Measurements from ENCODE around the gene ILDR1.

The ILDR1 gene

GRCh38 chr3:121958801-121959200 is 63.2 kb downstream of the ILDR1 start:
- Histone ChIP-seq H3K4me2 (ENCODE audit: low read depth, low read length) (no peak overlapping the region), H3K4me3 (ENCODE audit: low read length) (no peak overlapping the region), H3K9ac (ENCODE audit: low read length) (no peak overlapping the region), H3K9me2 (replicated peaks; ENCODE audit: insufficient read depth, low read length) (no peaks in the 10 kb centered on the region), H3K27ac (ENCODE audit: low read length) (no peak overlapping the region), H2AFZ (ENCODE audit: low read length) (no peak overlapping the region), H3K79me2 (ENCODE audit: low read length) (no peaks in the 10 kb centered on the region), H4K20me1 (ENCODE audit: insufficient read depth, low read length) (no peaks in the 10 kb centered on the region), H3K9me3 (replicated peaks; ENCODE audit: insufficient read depth, low read length) (no peaks in the 10 kb centered on the region), H3K36me3 (replicated peaks; ENCODE audit: insufficient read depth, low read length) (no peaks in the 10 kb centered on the region), H3K4me1 (ENCODE audit: low read length) (peaks cover 14% of the 10 kb centered on the region), H3F3A (ENCODE audit: insufficient read depth, low read length) (no peaks in the 10 kb centered on the region), H3K27me3 (replicated peaks; ENCODE audit: insufficient read depth, low read length) (no peaks in the 10 kb centered on the region)
- DNase-seq, result no peak
- TF ChIP-seq EZH2phosphoT487 (IDR thresholded peaks at IDR 0.05; ENCODE audit: low read length), result no peak
- TF ChIP-seq, protein P1, sequence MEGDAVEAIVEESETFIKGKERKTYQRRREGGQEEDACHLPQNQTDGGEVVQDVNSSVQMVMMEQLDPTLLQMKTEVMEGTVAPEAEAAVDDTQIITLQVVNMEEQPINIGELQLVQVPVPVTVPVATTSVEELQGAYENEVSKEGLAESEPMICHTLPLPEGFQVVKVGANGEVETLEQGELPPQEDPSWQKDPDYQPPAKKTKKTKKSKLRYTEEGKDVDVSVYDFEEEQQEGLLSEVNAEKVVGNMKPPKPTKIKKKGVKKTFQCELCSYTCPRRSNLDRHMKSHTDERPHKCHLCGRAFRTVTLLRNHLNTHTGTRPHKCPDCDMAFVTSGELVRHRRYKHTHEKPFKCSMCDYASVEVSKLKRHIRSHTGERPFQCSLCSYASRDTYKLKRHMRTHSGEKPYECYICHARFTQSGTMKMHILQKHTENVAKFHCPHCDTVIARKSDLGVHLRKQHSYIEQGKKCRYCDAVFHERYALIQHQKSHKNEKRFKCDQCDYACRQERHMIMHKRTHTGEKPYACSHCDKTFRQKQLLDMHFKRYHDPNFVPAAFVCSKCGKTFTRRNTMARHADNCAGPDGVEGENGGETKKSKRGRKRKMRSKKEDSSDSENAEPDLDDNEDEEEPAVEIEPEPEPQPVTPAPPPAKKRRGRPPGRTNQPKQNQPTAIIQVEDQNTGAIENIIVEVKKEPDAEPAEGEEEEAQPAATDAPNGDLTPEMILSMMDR (IDR thresholded peaks at IDR 0.05; ENCODE audit: low read length), result no peak
- no peak for TF ChIP-seq EZH2 (optimal IDR thresholded peaks at IDR 0.05; ENCODE audit: low read depth, low read length)

GRCh38 chr3:121957674-121958415 is 64.2 kb downstream of the ILDR1 start:
- no peaks in the 10 kb centered on the region for H3K79me2 ChIP-seq (ENCODE audit: low read length)
- no peak overlapping the region for H3K9ac ChIP-seq (ENCODE audit: low read length)
- peaks cover 14% of the 10 kb centered on the region for H3K4me1 ChIP-seq (ENCODE audit: low read length)
- H3K9me3 ChIP-seq (replicated peaks; ENCODE audit: insufficient read depth, low read length), result no peaks in the 10 kb centered on the region
- peak overlapping the region; percentile 22; the same call in 1 of the 2 replicates for H3K27ac ChIP-seq (ENCODE audit: low read length)
- DNase-seq, result peak; percentile 55
- H3K36me3 ChIP-seq (replicated peaks; ENCODE audit: insufficient read depth, low read length), result no peaks in the 10 kb centered on the region
- no peaks in the 10 kb centered on the region for H4K20me1 ChIP-seq (ENCODE audit: insufficient read depth, low read length)
- peak overlapping the region; percentile 5; the same call in 1 of the 2 replicates for H3K4me2 ChIP-seq (ENCODE audit: low read depth, low read length)
- H3K4me3 ChIP-seq (ENCODE audit: low read length), result no peak overlapping the region
- H2AFZ ChIP-seq (ENCODE audit: low read length), result no peak overlapping the region
- H3K9me2 ChIP-seq (replicated peaks; ENCODE audit: insufficient read depth, low read length), result no peaks in the 10 kb centered on the region
- no peak for TF ChIP-seq EZH2phosphoT487 (IDR thresholded peaks at IDR 0.05; ENCODE audit: low read length)
- H3K27me3 ChIP-seq (replicated peaks; ENCODE audit: insufficient read depth, low read length), result no peaks in the 10 kb centered on the region
- H3F3A ChIP-seq (ENCODE audit: insufficient read depth, low read length), result no peaks in the 10 kb centered on the region

DNA sequence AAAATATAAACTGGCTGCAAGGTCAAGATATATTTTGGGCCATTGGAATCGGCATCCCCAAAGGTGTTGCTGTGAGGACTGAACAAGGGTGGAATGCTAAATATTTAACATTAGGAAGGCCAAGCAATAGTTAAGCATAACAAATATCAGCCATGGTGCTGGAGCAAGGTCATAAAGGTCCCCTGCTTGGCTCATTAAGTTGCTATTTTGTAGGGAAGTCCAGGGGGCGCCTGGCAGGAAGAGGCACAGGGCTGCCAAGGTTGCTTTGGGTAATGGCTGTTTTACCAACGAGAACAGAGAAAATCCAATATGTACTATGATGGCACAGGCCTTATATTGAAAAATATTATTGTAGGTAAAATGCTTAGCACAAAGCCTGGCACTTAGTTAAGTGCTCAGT is 65.7 kb downstream of the ILDR1 start:
- TF ChIP-seq, protein P1 (IDR thresholded peaks at IDR 0.05; ENCODE audit: low read length), result no peak
- TF ChIP-seq EZH2 (optimal IDR thresholded peaks at IDR 0.05; ENCODE audit: low read depth, low read length) (no peak), EZH2phosphoT487 (IDR thresholded peaks at IDR 0.05; ENCODE audit: low read length) (no peak)
- Histone ChIP-seq H3K9me3 (replicated peaks; ENCODE audit: insufficient read depth, low read length) (no peaks in the 10 kb centered on the region), H3K4me2 (ENCODE audit: low read depth, low read length) (no peak overlapping the region)

GRCh38 chr3:121951291-121951919 is 70.6 kb downstream of the ILDR1 start:
- no peak overlapping the region for H3K4me2 ChIP-seq (ENCODE audit: low read depth, low read length)
- H3K36me3 ChIP-seq (replicated peaks; ENCODE audit: insufficient read depth, low read length), result 0 out of 2 replicates have a peak, but pooled peaks cover 7% of the 10 kb centered on the region
- H3F3A ChIP-seq (ENCODE audit: insufficient read depth, low read length), result no peaks in the 10 kb centered on the region
- no peaks in the 10 kb centered on the region for H4K20me1 ChIP-seq (ENCODE audit: insufficient read depth, low read length)
- H3K4me1 ChIP-seq (ENCODE audit: low read length), result no peaks in the 10 kb centered on the region
- H3K9me3 ChIP-seq (replicated peaks; ENCODE audit: insufficient read depth, low read length), result no peaks in the 10 kb centered on the region
- no peaks in the 10 kb centered on the region for H3K9me2 ChIP-seq (replicated peaks; ENCODE audit: insufficient read depth, low read length)
- no peak overlapping the region for H3K4me3 ChIP-seq (ENCODE audit: low read length)
- no peaks in the 10 kb centered on the region for H3K27me3 ChIP-seq (replicated peaks; ENCODE audit: insufficient read depth, low read length)
- H2AFZ ChIP-seq (ENCODE audit: low read length), result no peak overlapping the region
- no peak overlapping the region for H3K9ac ChIP-seq (ENCODE audit: low read length)
- no peak for DNase-seq
- TF ChIP-seq EZH2 (optimal IDR thresholded peaks at IDR 0.05; ENCODE audit: low read depth, low read length) (no peak), EZH2phosphoT487 (IDR thresholded peaks at IDR 0.05; ENCODE audit: low read length) (no peak)
- TF ChIP-seq, protein P1 (IDR thresholded peaks at IDR 0.05; ENCODE audit: low read length), result no peak
- H3K79me2 ChIP-seq (ENCODE audit: low read length), result no peaks in the 10 kb centered on the region
- H3K27ac ChIP-seq (ENCODE audit: low read length), result no peak overlapping the region

More for the DNA sequence above, 65.7 kb downstream of the ILDR1 start:
- Histone ChIP-seq H3K9me2 (replicated peaks; ENCODE audit: insufficient read depth, low read length) (no peaks in the 10 kb centered on the region), H2AFZ (ENCODE audit: low read length) (no peak overlapping the region), H3K27ac (ENCODE audit: low read length) (no peak overlapping the region), H3K4me1 (ENCODE audit: low read length) (peaks cover 14% of the 10 kb centered on the region), H3K27me3 (replicated peaks; ENCODE audit: insufficient read depth, low read length) (no peaks in the 10 kb centered on the region), H3K36me3 (replicated peaks; ENCODE audit: insufficient read depth, low read length) (no peaks in the 10 kb centered on the region), H4K20me1 (ENCODE audit: insufficient read depth, low read length) (no peaks in the 10 kb centered on the region), H3F3A (ENCODE audit: insufficient read depth, low read length) (no peaks in the 10 kb centered on the region), H3K79me2 (ENCODE audit: low read length) (no peaks in the 10 kb centered on the region), H3K4me3 (ENCODE audit: low read length) (no peak overlapping the region), H3K9ac (ENCODE audit: low read length) (no peak overlapping the region)
- no peak for DNase-seq

All from MM.1S (cell line).